DMS 273 (cell line): ENCODE results near the gene HOXA1.

Source experiments
- DNase-seq: peaks from one replicate; lab custom pipeline; 2025; ENCODE audit not compliant: unreplicated experiment; lab: John Stamatoyannopoulos, UW

The HOXA1 gene

DNA sequence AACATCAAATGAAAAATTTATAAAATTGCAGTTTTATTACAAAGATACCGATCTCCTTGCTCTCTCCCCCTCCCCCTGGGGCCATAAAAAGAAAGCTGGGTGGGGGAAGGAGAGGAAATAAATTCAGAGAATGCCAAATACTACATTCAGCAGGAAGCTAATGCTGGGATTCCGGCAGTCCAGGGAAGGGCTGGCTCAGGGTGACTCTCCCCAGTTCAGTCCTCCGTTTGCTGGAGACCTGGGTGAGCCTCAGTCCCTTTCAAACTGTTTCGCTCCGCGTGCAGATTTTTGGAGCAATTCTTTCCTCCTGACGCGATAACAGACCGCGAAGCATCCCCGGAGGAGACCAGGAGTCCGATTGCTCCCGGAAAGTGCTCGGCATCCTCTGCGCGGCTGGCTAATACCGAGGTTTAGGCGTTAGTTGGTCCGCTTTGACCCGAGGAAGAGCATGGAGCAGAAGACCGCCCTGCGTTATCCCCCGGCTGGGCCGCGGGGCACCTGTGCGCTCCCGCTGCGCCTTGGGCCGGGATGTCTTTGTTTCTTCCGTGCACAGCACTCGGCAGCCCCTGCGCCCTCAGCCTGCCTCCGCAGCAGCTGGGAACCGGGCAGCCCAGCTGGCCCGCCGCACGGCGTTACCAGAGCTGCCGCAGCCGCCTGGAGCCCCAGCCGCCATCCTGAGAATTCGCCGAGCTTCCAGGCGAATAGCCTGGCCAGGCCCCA lies 10.5 kb upstream of the HOXA1 start:
- DNase-seq, result no peak

DNA sequence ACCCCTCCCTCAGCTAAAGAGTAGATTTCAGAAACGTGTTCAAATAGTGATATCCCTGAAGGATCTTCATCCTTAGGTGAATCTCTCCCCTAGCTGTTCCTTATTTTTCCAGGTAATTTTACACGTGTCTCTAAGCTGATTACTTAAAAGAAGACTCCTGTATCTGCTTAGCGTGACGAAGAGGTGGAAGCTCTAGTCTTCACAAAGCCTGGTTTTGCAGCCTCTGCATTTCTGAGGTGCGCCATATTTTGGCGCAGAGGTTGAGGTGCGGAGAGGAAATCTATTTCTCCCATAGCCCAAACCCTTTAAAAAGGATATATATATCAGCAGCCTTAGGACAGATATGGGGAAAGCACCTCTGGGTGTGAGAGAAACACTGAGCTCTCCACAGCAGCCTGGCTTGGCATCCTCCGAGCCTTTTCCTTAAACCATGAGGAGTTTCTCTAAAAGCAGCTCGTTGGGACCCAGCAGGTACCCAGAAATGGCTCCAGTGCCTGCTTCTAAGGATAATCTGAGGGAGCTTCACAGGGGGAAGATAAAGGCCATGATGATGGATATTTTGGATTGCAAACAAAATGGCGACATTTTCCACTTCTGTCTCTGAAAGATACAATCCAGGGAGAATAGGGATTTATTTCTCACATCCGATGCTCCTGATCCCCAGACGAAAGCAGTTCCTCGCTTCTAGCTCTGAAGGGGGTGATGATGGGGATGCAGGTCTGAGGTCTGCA lies 9.7 kb upstream of the HOXA1 start:
- DNase-seq, result no peak

GRCh38 chr7:27104341-27105058 lies 8.7 kb upstream of the HOXA1 start:
- no peak for DNase-seq

- DNase-seq, result peak; percentile 48
These were observed 7.9 kb upstream of the HOXA1 start for GRCh38 chr7:27103489-27104226.

- DNase-seq, result no peak
These were observed 7.0 kb upstream of the HOXA1 start, which contains the start of gene HOXA2 for GRCh38 chr7:27102581-27103442. Gene HOXA2, minus strand, starts transcription at chr7:27102683. Its CDS starts 183 bp downstream, at chr7:27102500.

DNA sequence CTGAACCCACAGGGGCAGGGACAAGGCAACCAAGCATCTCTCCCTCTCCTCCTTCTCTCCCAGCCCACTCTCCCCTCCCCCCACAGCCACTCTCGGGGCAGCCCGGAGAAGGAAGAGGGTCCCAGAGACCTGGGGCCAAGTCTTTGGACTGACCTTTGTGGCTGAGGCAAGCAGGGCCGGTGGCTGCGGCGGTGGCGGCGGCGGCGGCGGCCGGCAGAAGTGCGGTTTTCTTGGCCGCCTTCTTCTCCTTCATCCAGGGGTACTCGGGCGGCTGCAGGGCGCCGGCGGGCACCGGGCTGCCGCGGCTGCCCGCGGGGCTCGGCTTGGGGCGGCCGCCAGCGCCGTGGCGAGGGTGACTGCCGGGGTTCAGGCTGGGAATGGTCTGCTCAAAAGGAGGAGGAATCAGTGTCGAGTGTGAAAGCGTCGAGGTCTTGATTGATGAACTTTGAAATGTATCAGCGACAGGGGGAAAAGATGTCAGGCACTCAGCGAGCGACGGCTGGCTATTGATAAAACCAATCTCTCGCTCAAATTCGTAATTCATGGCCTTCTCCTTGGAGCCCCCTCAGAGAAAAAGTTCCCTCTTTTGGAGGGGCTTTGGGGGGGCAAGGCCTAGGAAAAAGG lies 6.3 kb upstream of the HOXA1 start:
- DNase-seq, result no peak

- DNase-seq, result no peak
These were observed 5.6 kb upstream of the HOXA1 start for GRCh38 chr7:27101171-27101956.

- no peak for DNase-seq
These were observed 4.9 kb upstream of the HOXA1 start for GRCh38 chr7:27100694-27101170.

DNA sequence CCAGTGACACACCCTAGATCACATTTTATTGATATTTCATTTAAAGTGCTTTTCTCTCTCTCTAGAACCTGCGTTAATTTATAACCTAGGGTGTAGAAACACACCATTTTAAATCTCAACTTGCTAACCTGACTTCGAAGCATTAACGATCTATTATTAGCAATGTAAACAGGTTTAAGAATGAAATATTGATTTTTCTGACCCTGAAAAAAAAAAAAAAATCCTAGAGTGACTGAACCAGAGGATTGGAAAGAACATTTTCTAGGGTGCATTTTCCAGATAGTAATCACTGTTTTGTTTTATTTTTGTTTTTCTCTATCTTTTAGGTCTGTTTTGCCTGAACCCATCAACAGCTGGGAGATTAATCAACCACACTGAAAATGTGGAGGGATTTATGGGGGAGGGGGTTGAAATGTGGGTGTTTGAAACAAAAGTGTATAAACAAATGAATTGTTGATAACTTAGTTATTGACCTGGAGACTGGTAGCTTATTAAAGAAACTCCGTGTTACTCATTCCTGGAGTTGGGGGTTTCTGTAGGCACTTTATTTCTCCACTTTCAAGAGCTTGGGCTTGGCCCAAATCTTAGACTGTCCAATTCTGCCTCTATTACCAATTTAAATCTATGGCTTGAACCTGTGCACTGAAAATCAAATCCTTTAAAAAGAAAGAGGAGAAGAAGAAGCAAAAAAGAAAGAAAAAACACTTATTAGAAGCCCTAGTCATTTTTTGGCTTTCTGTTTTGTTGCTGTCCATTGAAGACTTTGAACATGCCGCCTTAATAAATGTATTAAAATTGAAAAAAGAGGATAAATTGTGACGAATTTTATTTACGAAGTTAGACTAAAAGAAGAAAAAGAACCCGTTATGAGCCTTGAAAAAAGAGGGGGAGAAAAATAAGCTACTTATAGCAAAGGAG lies 3.9 kb upstream of the HOXA1 start:
- no peak for DNase-seq

DNA sequence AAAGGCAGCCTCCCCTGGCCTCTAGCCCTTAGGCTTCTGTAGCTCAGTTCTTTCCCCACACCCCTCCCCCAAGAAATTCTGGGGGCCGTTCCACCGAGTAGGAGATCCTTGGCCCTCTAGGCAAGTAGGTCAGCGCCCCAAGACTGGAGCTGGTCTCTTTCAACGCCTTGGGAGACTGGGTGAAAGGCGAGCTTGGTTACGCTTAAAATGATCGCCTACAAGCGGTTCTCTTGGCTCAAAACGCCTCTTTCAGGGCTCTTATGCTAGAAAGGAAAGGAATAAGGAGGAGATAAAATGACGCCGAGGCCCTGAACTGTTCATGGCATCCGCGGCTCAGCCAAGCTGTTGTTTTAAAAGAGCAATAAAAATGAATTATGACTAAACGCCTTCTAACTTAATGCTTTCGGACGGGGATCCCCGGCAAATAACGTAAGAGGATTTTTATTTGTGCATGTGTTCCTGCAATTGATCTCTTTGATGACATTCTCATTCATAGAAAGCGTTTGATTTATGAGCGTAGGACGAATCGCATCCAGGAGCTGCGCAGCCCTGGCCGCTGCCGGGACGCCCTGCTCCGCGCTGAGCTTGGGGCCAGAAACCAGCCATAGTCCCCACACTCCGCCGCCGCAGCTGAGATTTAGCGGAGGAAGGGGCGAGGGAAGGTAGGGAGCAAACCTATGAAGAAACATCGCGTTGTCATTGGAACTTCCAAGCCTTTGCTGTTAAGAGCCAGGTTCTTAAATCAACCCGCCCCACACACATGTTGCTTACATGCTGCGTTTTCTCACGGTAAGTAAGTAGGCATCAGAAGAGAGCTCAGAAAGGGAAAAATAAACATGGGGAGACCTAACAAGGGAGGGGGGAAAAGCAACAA lies 3.0 kb upstream of the HOXA1 start:
- no peak for DNase-seq

DNA sequence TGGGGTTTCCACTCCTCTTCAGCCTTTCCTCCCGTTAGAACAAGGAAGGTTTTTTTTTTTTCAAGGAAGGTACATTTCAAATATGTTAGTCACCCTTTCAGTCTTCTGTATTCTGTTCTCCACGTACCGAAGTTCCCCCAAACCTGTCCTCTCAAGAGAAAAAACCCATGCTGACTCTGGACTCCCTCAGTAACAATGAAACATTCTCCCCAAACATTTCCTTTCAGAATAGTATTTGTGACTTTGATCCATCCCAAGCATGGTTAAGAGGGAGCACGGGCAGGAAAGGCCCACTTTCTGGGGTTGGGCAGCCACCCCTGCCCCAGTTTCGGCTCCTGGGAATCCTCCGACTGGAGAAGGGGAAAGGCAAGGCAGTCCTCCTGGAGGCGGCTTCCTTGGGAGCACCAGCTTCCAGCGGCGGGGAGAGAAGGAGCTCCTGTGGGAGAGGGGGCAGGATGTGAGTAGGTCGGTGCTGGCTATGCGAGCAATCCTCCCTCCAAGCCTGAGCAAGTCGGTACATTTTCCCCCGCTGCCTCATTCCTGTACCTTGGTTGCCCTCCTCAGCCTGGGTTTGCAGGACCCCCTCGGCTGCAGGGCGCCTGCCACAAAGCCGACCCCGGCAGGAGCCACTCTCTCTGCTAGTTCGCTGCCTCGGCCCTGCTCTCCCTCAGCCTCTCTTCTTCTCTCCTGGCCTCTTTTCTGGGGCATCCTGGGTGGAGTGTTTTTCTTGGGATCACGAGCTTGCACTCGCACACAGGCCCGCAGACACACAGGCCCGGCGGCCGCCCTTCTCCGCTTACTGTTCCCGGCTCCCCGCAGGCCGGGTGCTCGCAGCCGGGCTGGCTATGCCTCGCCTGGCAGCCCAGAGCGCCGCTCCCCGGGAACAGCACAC lies 2.1 kb upstream of the HOXA1 start:
- DNase-seq, result no peak

DNA sequence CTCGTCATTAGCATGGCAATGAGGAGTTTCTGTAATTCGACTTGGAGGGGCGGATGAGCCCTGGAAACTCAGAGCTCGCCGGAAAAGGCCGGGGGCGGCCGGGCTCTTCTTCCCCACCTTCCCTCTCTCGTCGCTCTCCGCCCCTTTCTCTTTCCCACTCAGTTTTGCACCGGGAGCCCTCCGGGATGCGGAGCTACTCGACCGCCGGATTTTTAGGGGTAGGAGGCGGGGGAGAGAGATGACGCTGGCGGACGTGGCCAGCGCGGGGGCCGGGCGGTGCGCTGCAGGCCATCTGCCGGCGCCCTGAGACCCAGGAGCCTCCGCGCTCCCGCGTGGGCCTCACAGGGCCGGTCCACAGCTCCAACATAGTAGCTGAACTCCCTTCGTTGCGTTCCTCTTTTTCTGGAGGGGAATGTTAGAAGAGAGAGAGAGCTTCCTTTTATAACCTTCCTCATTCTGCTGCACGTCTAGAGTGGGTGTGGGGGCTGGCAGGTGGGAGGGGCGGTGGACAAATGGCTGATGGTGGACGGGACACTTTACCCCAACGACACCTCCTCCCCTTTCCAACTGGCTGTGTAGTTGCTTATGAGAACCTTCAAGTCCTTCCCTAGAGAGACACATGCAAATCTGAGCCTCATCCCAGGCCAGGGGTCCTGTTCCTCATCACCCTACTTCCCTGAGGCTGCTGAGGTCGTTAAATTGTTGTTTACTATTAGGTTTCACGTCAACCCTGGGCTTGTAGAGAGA lies 1.1 kb upstream of the HOXA1 start:
- DNase-seq, result peak; percentile 71

- DNase-seq, result no peak
These were observed 527 bp downstream of the HOXA1 start for GRCh38 chr7:27095050-27095896.

- no peak for DNase-seq
These were observed 1.3 kb downstream of the HOXA1 start for GRCh38 chr7:27094304-27095049.
